ENCODE results near the gene ZAP70. TPM values are rescaled to one million over a fixed set of nuclear protein-coding genes. Genes with fewer than 3 reads are reported as not detected.

ZAP70 gene
- total and polyA plus RNA-seq, 2 of the 13 experiments (the other 11 are each of a cell fraction or from before 2014, with no cell fraction given): 0.51 to 4.0 TPM

GRCh38 chr2:97663962-97664635, 49.3 kb upstream of the ZAP70 start, which contains the start of gene ACTR1B (continued):
- TF ChIP-seq ZNF407 (CRISPR knock-in tag; IDR thresholded peaks at IDR 0.05; ENCODE audit: not compliant biosample characterization) (no peak), SRSF1 (optimal IDR thresholded peaks at IDR 0.05; ENCODE audit: low read depth, low read length) (peak; percentile 66), ZNF235 (CRISPR knock-in tag; IDR thresholded peaks at IDR 0.05; ENCODE audit: borderline replicate concordance) (peak; percentile 57; the same call in 1 of the 2 replicates), HIVEP1 (CRISPR knock-in tag; IDR thresholded peaks at IDR 0.05) (peak; percentile 75), ATAD3A (CRISPR knock-in tag; IDR thresholded peaks at IDR 0.05) (no peak), ZNF790 (CRISPR knock-in tag; IDR thresholded peaks at IDR 0.05; ENCODE audit: borderline replicate concordance) (peak; percentile 66; the same call in 1 of the 2 replicates), ZNF264 (CRISPR knock-in tag; IDR thresholded peaks at IDR 0.05) (no peak; the same call in 1 of the 2 replicates), ZNF543 (CRISPR knock-in tag; IDR thresholded peaks at IDR 0.05) (no peak), PITX1 (CRISPR knock-in tag; IDR thresholded peaks at IDR 0.05) (no peak), HMGXB4 (CRISPR knock-in tag; IDR thresholded peaks at IDR 0.05; ENCODE audit: borderline replicate concordance in 1 of 2, low read depth in 1 of 2) (peak; percentile 57 to 80; a peak in 2 of 4 replicates), ZNF577 (CRISPR knock-in tag; IDR thresholded peaks at IDR 0.05; ENCODE audit: borderline replicate concordance, low read depth) (no peak), ZNF737 (CRISPR knock-in tag; IDR thresholded peaks at IDR 0.05; ENCODE audit: borderline replicate concordance) (no peak), SOX13 (IDR thresholded peaks at IDR 0.05) (peak; percentile 66), SOX13 (CRISPR knock-in tag; conservative IDR thresholded peaks at IDR 0.05 in 1 of 2, IDR thresholded peaks at IDR 0.05 in 1 of 2) (no peak; a peak in 2 of 4 replicates), ZEB1 (IDR thresholded peaks at IDR 0.05; ENCODE audit: insufficient replicate concordance, low read depth) (peak; percentile 64), ZNF773 (CRISPR knock-in tag; IDR thresholded peaks at IDR 0.05; ENCODE audit: borderline replicate concordance) (0 out of 2 replicates have a peak, but pooled peaks have one; percentile 80), MTF2 (CRISPR knock-in tag; IDR thresholded peaks at IDR 0.05; ENCODE audit: borderline replicate concordance) (no peak; the same call in 1 of the 2 replicates), ZNF672 (CRISPR knock-in tag; IDR thresholded peaks at IDR 0.05) (no peak), ZNF550 (CRISPR knock-in tag; IDR thresholded peaks at IDR 0.05; ENCODE audit: borderline replicate concordance) (no peak), U2AF2 (IDR thresholded peaks at IDR 0.05; ENCODE audit: low read depth, low read length) (no peak)
